NT2/D1 (cell line): ENCODE results near the gene DAB2IP.
"Not testable (repeated sequence)": the region's sequence is repeated elsewhere in the genome, so short reads cannot be mapped to it uniquely, and the experiment has no call there.

Experiments
- SUZ12 ChIP-seq: IDR thresholded peaks from 2 replicates; pipeline ENCODE4 v1.6.1; 2011; ENCODE audit not compliant: insufficient read length, insufficient read depth; ENCODE audit errors: extremely low read depth
- ZNF274 ChIP-seq: IDR thresholded peaks from 2 replicates; pipeline ENCODE4 v1.6.1; 2011; ENCODE audit warnings: mild to moderate bottlenecking, low read depth, low read length

- TF ChIP-seq ZNF274, SUZ12: not testable (repeated sequence)
These were observed 90.5 kb downstream of the DAB2IP start for GRCh38 chr9:121741919-121742283.
